ENCODE data around the gene DDC.

The DDC gene

GRCh38 chr7:50415844-50416364 lies 149.3 kb downstream of the DDC start:
- Histone ChIP-seq H3K4me2 (ENCODE audit: low read depth, low read length, poor library complexity, severe bottlenecking) (no peak overlapping the region), H3K79me2 (ENCODE audit: insufficient read depth, low read length) (no peaks in the 10 kb centered on the region), H3F3A (ENCODE audit: insufficient read depth) (no peaks in the 10 kb centered on the region), H3K9me2 (replicated peaks; ENCODE audit: insufficient read depth, low read length) (no peaks in the 10 kb centered on the region), H4K20me1 (ENCODE audit: low read depth, low read length) (no peaks in the 10 kb centered on the region), H3K9me3 (ENCODE audit: insufficient read depth, low read length) (no peaks in the 10 kb centered on the region), H3K4me3 (ENCODE audit: insufficient read depth, low read length, poor library complexity, severe bottlenecking) (no peak overlapping the region), H2AFZ (ENCODE audit: low read depth, low read length, severe bottlenecking) (no peak overlapping the region), H3K36me3 (ENCODE audit: low read length) (no peaks in the 10 kb centered on the region), H3K27me3 (ENCODE audit: low read length) (no peaks in the 10 kb centered on the region), H3K27ac (ENCODE audit: low read depth, low read length) (no peak overlapping the region), H3K9ac (ENCODE audit: low read length) (no peak overlapping the region)
- TF ChIP-seq EZH2phosphoT487 (conservative IDR thresholded peaks at IDR 0.05; ENCODE audit: low read length) (no peak), CTCF (IDR thresholded peaks at IDR 0.05; ENCODE audit: insufficient read depth, low read length, poor library complexity, severe bottlenecking) (no peak)

GRCh38 chr7:50413561-50413960 lies 151.6 kb downstream of the DDC start:
- Histone ChIP-seq H3K9ac (ENCODE audit: low read length) (no peak overlapping the region), H3K9me3 (ENCODE audit: insufficient read depth, low read length) (no peaks in the 10 kb centered on the region), H3K9me2 (replicated peaks; ENCODE audit: insufficient read depth, low read length) (no peaks in the 10 kb centered on the region), H4K20me1 (ENCODE audit: low read depth, low read length) (no peaks in the 10 kb centered on the region), H3K4me3 (ENCODE audit: insufficient read depth, low read length, poor library complexity, severe bottlenecking) (no peak overlapping the region), H3F3A (ENCODE audit: insufficient read depth) (no peaks in the 10 kb centered on the region), H2AFZ (ENCODE audit: low read depth, low read length, severe bottlenecking) (no peak overlapping the region), H3K27ac (ENCODE audit: low read depth, low read length) (no peak overlapping the region), H3K27me3 (ENCODE audit: low read length) (no peaks in the 10 kb centered on the region), H3K4me2 (ENCODE audit: low read depth, low read length, poor library complexity, severe bottlenecking) (no peak overlapping the region), H3K79me2 (ENCODE audit: insufficient read depth, low read length) (no peaks in the 10 kb centered on the region), H3K36me3 (ENCODE audit: low read length) (no peaks in the 10 kb centered on the region)
- TF ChIP-seq CTCF (IDR thresholded peaks at IDR 0.05; ENCODE audit: insufficient read depth, low read length, poor library complexity, severe bottlenecking), result no peak
- TF ChIP-seq EZH2phosphoT487 (conservative IDR thresholded peaks at IDR 0.05; ENCODE audit: low read length), result no peak

GRCh38 chr7:50412973-50413372 lies 152.2 kb downstream of the DDC start:
- no peak overlapping the region for H3K4me3 ChIP-seq (ENCODE audit: insufficient read depth, low read length, poor library complexity, severe bottlenecking)
- no peaks in the 10 kb centered on the region for H3K79me2 ChIP-seq (ENCODE audit: insufficient read depth, low read length)
- H3K27me3 ChIP-seq (ENCODE audit: low read length), result no peaks in the 10 kb centered on the region
- no peaks in the 10 kb centered on the region for H3K9me2 ChIP-seq (replicated peaks; ENCODE audit: insufficient read depth, low read length)
- H4K20me1 ChIP-seq (ENCODE audit: low read depth, low read length), result no peaks in the 10 kb centered on the region
- H3F3A ChIP-seq (ENCODE audit: insufficient read depth), result no peaks in the 10 kb centered on the region
- TF ChIP-seq CTCF (IDR thresholded peaks at IDR 0.05; ENCODE audit: insufficient read depth, low read length, poor library complexity, severe bottlenecking), result no peak
- no peak for TF ChIP-seq EZH2phosphoT487 (conservative IDR thresholded peaks at IDR 0.05; ENCODE audit: low read length)
- H3K9me3 ChIP-seq (ENCODE audit: insufficient read depth, low read length), result no peaks in the 10 kb centered on the region
- no peak overlapping the region for H3K4me2 ChIP-seq (ENCODE audit: low read depth, low read length, poor library complexity, severe bottlenecking)
- H2AFZ ChIP-seq (ENCODE audit: low read depth, low read length, severe bottlenecking), result no peak overlapping the region
- no peak overlapping the region for H3K27ac ChIP-seq (ENCODE audit: low read depth, low read length)
- no peaks in the 10 kb centered on the region for H3K36me3 ChIP-seq (ENCODE audit: low read length)
- H3K9ac ChIP-seq (ENCODE audit: low read length), result no peak overlapping the region
